Epidermal melanocyte (primary cell): Measurements from ENCODE around the gene SMIM33.
"Not testable (repeated sequence)": the region's sequence is repeated elsewhere in the genome, so short reads cannot be mapped to it uniquely, and the experiment has no call there.

Experiments
- DNase-seq: peaks from one replicate; pipeline ENCODE4 v3.0.0; 2011; ENCODE audit warnings: low spot score; ENCODE audit not compliant: insufficient read length

SMIM33 gene

GRCh38 chr5:139482050-139482889 lies 11.5 kb downstream of the SMIM33 start, which contains the start of gene STING1:
Gene STING1, minus strand, starts transcription at chr5:139482758. Its CDS starts 1,054 bp downstream, at chr5:139481704.
- DNase-seq = peak; percentile 84

- DNase-seq = not testable (repeated sequence)
Measured at GRCh38 chr5:139482890-139483208, 12.0 kb downstream of the SMIM33 start.

- DNase-seq = no peak
Measured at GRCh38 chr5:139486201-139486600, 15.4 kb downstream of the SMIM33 start.

- DNase-seq = no peak
Measured at GRCh38 chr5:139488260-139488659, 17.5 kb downstream of the SMIM33 start.

- no peak for DNase-seq
Measured at GRCh38 chr5:139492700-139493192, 21.9 kb downstream of the SMIM33 start.

GRCh38 chr5:139494256-139494655 lies 23.5 kb downstream of the SMIM33 start:
- no peak for DNase-seq

GRCh38 chr5:139494832-139495231 lies 24.0 kb downstream of the SMIM33 start:
- no peak for DNase-seq

- DNase-seq = no peak
Measured at GRCh38 chr5:139495638-139496435, 25.0 kb downstream of the SMIM33 start.

- DNase-seq = no peak
Measured at GRCh38 chr5:139501381-139501780, 30.6 kb downstream of the SMIM33 start.

- not testable (repeated sequence) for DNase-seq
Measured at GRCh38 chr5:139503036-139503817, 32.4 kb downstream of the SMIM33 start.

- DNase-seq = not testable (repeated sequence)
Measured at GRCh38 chr5:139503879-139504278, 33.1 kb downstream of the SMIM33 start.

- DNase-seq = not testable (repeated sequence)
Measured at GRCh38 chr5:139504722-139505121, 33.9 kb downstream of the SMIM33 start.

- DNase-seq = no peak
Measured at GRCh38 chr5:139512786-139513390, 42.1 kb downstream of the SMIM33 start.

GRCh38 chr5:139513434-139513833 lies 42.6 kb downstream of the SMIM33 start:
- DNase-seq = peak; percentile 28

GRCh38 chr5:139513852-139514485 lies 43.2 kb downstream of the SMIM33 start:
- DNase-seq = no peak

GRCh38 chr5:139514486-139514856 lies 43.7 kb downstream of the SMIM33 start:
- no peak for DNase-seq

- peak; percentile 87 for DNase-seq
Measured at GRCh38 chr5:139517683-139518564, 47.1 kb downstream of the SMIM33 start.
